Stimulated activated CD8-positive, alpha-beta memory T cell treated with anti-CD3 and anti-CD28 coated beads, Interleukin-4, amount 100 ng/mL, for 24 hours (primary cell): ENCODE results near the gene COL8A2.

ENCODE experiments used
- DNase-seq: peaks from one replicate; pipeline ENCODE4 v3.0.0-alpha.2; 2020; ENCODE audit warnings: low read depth

The COL8A2 gene

GRCh38 chr1:36157115-36157903 lies 32.3 kb upstream of the COL8A2 start:
- no peak for DNase-seq

- DNase-seq: peak; percentile 48
Observed at GRCh38 chr1:36156329-36157114, 31.5 kb upstream of the COL8A2 start.

GRCh38 chr1:36155408-36156328 lies 30.6 kb upstream of the COL8A2 start, which contains the start of gene MAP7D1:
MAP7D1 (plus strand) TSS chr1:36156160; CDS start chr1:36156418, 258 bp downstream.
- DNase-seq: peak; percentile 72

- DNase-seq: no peak
Observed at GRCh38 chr1:36154765-36155407, 29.9 kb upstream of the COL8A2 start.

- DNase-seq: no peak
Observed at GRCh38 chr1:36154335-36154734, 29.3 kb upstream of the COL8A2 start.

GRCh38 chr1:36153476-36153875 lies 28.5 kb upstream of the COL8A2 start:
- no peak for DNase-seq

- peak; percentile 43 for DNase-seq
Observed at GRCh38 chr1:36151845-36152203, 26.8 kb upstream of the COL8A2 start.

GRCh38 chr1:36151134-36151844 lies 26.3 kb upstream of the COL8A2 start:
- DNase-seq: no peak

- peak; percentile 62 for DNase-seq
Observed at GRCh38 chr1:36150296-36151133, 25.5 kb upstream of the COL8A2 start.

GRCh38 chr1:36149973-36150295 lies 24.9 kb upstream of the COL8A2 start:
- no peak for DNase-seq

- DNase-seq: peak; percentile 100
Observed at GRCh38 chr1:36149237-36149972, 24.4 kb upstream of the COL8A2 start, which contains the start of gene TRAPPC3. TRAPPC3 (minus strand) TSS chr1:36149486; CDS start chr1:36149378, 108 bp downstream.

- no peak for DNase-seq
Observed at GRCh38 chr1:36148821-36149236, 23.8 kb upstream of the COL8A2 start.

- no peak for DNase-seq
Observed at GRCh38 chr1:36144413-36144812, 19.4 kb upstream of the COL8A2 start.

- no peak for DNase-seq
Observed at GRCh38 chr1:36143424-36143823, 18.4 kb upstream of the COL8A2 start.

GRCh38 chr1:36142121-36142520 lies 17.1 kb upstream of the COL8A2 start:
- DNase-seq: no peak

- no peak for DNase-seq
Observed at GRCh38 chr1:36139521-36139920, 14.5 kb upstream of the COL8A2 start.

GRCh38 chr1:36137776-36138175 lies 12.8 kb upstream of the COL8A2 start:
- DNase-seq: no peak

GRCh38 chr1:36137226-36137625 lies 12.2 kb upstream of the COL8A2 start:
- DNase-seq: no peak

- no peak for DNase-seq
Observed at GRCh38 chr1:36136535-36136934, 11.5 kb upstream of the COL8A2 start.
